ENCODE measurements around the gene SLC25A39.

SLC25A39 gene

GRCh38 chr17:44293509-44294226 is 31.0 kb downstream of the SLC25A39 start:
- no peak overlapping the region for H3K4me3 ChIP-seq (ENCODE audit: low read length)
- DNase-seq (ENCODE audit: low read depth, low spot score): no peak

GRCh38 chr17:44287651-44288050 is 37.0 kb downstream of the SLC25A39 start:
- no peak overlapping the region for H3K4me3 ChIP-seq (ENCODE audit: low read length)
- DNase-seq (ENCODE audit: low read depth, low spot score): no peak

GRCh38 chr17:44284024-44284400 is 40.6 kb downstream of the SLC25A39 start:
- no peak overlapping the region for H3K4me3 ChIP-seq (ENCODE audit: low read length)
- DNase-seq (ENCODE audit: low read depth, low spot score): no peak

- DNase-seq (ENCODE audit: low read depth, low spot score): no peak
- no peak overlapping the region for H3K4me3 ChIP-seq (ENCODE audit: low read length)
These were observed 41.1 kb downstream of the SLC25A39 start for GRCh38 chr17:44283344-44284023.

GRCh38 chr17:44282264-44282663 is 42.4 kb downstream of the SLC25A39 start:
- no peak for DNase-seq (ENCODE audit: low read depth, low spot score)
- H3K4me3 ChIP-seq (ENCODE audit: low read length): no peak overlapping the region

- no peak overlapping the region for H3K4me3 ChIP-seq (ENCODE audit: low read length)
- DNase-seq (ENCODE audit: low read depth, low spot score): no peak
These were observed 43.1 kb downstream of the SLC25A39 start for GRCh38 chr17:44281570-44281969.

- DNase-seq (ENCODE audit: low read depth, low spot score): no peak
- no peak overlapping the region for H3K4me3 ChIP-seq (ENCODE audit: low read length)
These were observed 44.2 kb downstream of the SLC25A39 start for GRCh38 chr17:44280392-44280937.

- H3K4me3 ChIP-seq (ENCODE audit: low read length): no peak overlapping the region
- no peak for DNase-seq (ENCODE audit: low read depth, low spot score)
These were observed 44.8 kb downstream of the SLC25A39 start for GRCh38 chr17:44279666-44280391.

GRCh38 chr17:44279346-44279665 is 45.3 kb downstream of the SLC25A39 start:
- no peak overlapping the region for H3K4me3 ChIP-seq (ENCODE audit: low read length)
- DNase-seq (ENCODE audit: low read depth, low spot score): no peak

GRCh38 chr17:44277976-44278375 is 46.6 kb downstream of the SLC25A39 start:
- no peak overlapping the region for H3K4me3 ChIP-seq (ENCODE audit: low read length)
- DNase-seq (ENCODE audit: low read depth, low spot score): no peak

- DNase-seq (ENCODE audit: low read depth, low spot score): no peak
- no peak overlapping the region for H3K4me3 ChIP-seq (ENCODE audit: low read length)
These were observed 51.0 kb downstream of the SLC25A39 start for GRCh38 chr17:44273607-44274006.

GRCh38 chr17:44272954-44273353 is 51.7 kb downstream of the SLC25A39 start:
- no peak overlapping the region for H3K4me3 ChIP-seq (ENCODE audit: low read length)
- DNase-seq (ENCODE audit: low read depth, low spot score): no peak

- DNase-seq (ENCODE audit: low read depth, low spot score): no peak
These were observed 52.2 kb downstream of the SLC25A39 start for GRCh38 chr17:44272321-44272951.

More at GRCh38 chr17:44272321-44272951, 52.2 kb downstream of the SLC25A39 start:
- H3K4me3 ChIP-seq (ENCODE audit: low read length): no peak overlapping the region
